HG02588 (cell line): ENCODE measurements around the gene DEUP1.
"Not testable (repeated sequence)": the region's sequence is repeated elsewhere in the genome, so short reads cannot be mapped to it uniquely, and the experiment has no call there.

Source experiments
- ATAC-seq: cut with Tn5 transposase; IDR thresholded peaks from one replicate; pipeline ENCODE4 v1.9.1; 2021; ENCODE audit warnings: mild to moderate bottlenecking, moderate library complexity; ENCODE audit not compliant: unreplicated experiment

DEUP1 gene

GRCh38 chr11:93359396-93359795 lies 28.9 kb downstream of the DEUP1 start:
- ATAC-seq: no peak

GRCh38 chr11:93361435-93361834 lies 30.9 kb downstream of the DEUP1 start:
- ATAC-seq: no peak

- ATAC-seq: no peak
Measured at GRCh38 chr11:93368022-93368421, 37.5 kb downstream of the DEUP1 start.

- ATAC-seq: no peak
Measured at GRCh38 chr11:93370260-93370659, 39.7 kb downstream of the DEUP1 start.

GRCh38 chr11:93389737-93390136 lies 59.2 kb downstream of the DEUP1 start:
- no peak for ATAC-seq

DNA sequence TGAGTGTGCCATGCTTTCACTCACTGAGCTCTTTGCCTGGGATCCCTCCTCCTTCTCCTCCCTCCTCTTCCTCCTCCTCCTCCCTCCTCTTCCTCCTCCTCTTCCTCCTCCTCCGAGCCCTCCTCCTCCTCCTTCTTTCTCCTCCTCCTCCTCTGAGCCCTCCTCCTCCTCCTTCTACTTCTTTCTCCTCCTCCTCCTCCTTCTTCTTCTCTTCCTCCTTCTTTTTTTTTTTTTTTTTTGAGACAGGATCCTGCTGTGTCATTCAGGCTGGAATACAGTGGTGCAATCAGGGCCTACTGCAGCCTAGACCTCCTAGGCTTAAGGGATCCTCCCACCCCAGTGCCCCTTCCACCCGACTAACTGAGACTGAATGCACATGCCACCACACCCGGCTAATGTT lies 62.3 kb downstream of the DEUP1 start:
- no peak for ATAC-seq

DNA sequence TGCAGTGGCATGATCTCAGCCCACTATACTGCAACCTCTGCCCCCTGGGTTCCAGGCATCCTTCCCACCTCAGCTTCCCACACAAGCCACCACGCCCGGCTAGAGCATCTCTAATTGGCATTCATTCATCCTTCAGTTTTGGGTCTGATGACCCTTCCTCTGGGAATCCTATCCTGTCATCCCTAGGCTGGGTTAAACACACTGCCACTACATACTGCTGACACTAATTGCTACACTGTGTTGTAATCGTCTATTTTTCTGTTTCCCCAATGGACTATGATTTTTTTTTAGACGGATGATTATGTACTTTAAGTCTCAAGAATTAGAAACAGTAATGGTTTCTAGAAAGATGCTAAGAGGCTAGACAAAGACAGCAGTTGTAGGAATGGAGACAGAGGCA lies 62.8 kb downstream of the DEUP1 start:
- ATAC-seq: no peak

DNA sequence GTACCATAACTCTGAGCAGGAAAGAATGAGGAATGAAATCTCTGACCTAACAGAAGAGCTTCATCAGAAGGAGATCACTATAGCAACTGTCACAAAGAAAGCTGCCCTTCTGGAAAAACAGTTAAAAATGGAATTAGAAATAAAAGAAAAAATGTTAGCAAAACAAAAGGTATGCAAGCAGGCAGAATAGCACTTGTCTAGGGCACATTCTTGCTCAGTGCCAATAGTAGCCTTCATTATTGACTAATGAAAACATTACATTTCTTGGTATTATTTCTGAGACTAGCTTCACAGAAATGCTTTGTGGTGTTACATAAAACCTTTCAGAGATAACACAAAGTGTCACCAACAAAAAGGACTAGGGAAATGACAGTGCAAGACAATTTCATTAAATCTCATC lies 63.9 kb downstream of the DEUP1 start:
- ATAC-seq: no peak

DNA sequence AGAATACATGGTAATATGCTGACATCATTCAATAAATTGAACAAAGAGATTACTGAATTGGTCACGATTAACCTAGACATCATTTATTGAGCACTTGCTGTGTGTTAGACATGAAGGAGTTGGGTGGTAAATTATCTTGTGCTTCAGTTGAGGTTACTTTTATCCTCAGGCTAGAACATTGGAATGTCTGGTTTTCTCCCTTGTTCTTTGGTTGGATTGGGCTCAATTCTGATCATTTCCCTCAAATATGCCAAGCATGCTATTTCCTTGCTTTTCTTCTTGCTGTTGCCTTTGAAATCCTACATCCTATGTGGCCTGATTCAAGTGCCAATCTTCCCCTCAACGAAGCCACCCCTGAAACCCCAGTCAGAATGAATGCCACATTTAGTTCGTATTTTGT lies 65.8 kb downstream of the DEUP1 start:
- ATAC-seq: no peak

- ATAC-seq: no peak
Measured at GRCh38 chr11:93403930-93404329, 73.4 kb downstream of the DEUP1 start.

DNA sequence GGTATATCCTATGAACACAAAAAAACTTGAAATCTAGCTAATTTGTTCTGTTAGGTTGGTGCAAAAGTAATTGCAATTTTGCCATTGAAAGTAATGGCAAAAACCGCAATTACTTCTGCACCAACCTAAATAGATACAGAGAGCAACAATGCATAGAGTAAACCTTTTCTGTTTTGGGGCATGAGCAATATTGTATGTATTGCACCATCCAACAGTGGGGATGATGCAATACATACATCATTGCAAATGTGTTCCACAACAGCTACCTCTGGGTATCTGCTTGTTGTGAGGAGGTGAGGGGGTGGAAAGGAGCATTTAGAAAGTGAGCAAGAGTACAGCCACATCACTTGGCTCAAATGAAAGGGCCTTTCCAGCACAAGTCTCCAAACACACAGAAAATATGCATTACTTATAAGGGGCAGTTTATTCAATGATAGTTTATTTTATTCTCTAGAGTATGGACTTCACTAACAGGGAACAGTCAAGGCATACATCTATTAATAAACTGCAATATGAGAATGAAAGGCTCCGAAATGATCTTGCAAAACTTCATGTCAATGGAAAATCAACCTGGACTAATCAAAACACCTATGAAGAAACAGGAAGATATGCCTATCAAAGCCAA lies 77.3 kb downstream of the DEUP1 start:
- no peak for ATAC-seq

- ATAC-seq: no peak
Measured at GRCh38 chr11:93410441-93410840, 79.9 kb downstream of the DEUP1 start.

DNA sequence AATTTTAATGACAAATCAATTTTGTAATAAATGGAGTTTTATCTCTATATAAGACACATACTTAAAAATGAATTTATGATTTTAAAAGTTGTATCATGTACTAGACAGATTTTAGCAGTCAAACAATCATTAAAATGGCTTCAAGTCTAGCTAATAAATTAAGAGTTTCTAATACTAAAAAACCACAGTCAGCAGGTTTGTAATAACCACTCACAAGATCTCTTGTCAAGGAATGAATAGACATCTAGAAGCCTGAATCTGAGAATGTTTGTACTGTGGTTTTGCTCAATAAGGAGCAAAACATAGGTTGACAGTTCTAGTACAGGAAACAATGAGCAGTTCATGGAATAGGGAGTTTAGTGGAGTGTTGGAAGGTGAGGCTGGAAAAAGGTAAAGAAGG lies 81.2 kb downstream of the DEUP1 start:
- no peak for ATAC-seq

DNA sequence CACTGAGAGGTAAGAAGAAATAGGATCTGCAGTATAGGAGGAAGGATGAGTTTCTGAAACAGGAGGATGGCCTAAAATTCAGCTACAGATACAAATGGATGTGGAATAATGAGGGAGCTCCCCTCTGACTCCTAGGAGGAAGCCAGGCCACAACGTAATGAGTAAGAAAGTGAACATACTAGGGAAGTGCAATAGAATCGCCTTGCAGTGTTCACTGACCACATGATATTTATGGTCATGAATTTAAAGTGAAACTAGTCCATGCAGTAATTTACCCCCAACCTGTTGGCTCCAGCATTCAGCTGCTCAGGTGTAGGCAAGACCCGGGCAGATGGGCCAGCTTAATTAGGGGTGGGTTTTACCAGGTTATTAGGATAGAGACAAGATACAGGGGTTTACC lies 101.7 kb downstream of the DEUP1 start:
- ATAC-seq: no peak

DNA sequence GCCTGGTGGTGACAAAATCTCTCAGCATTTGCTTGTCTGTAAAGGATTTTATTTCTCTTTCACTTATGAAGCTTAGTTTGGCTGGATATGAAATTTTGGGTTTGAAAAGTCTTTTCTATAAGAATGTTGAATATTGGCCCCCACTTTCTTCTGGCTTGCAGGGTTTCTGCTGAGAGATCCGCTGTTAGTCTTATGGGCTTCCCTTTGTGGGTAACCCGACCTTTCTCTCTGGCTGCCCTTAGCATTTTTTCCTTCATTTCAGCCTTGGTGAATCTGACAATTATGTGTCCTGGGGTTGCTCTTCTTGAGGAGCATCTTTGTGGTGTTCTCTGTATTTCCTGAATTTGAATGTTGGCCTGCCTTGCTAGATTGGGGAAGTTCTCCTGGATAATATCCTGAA lies 112.7 kb downstream of the DEUP1 start:
- ATAC-seq: not testable (repeated sequence)

GRCh38 chr11:93444617-93445073 lies 114.1 kb downstream of the DEUP1 start:
- no peak for ATAC-seq

DNA sequence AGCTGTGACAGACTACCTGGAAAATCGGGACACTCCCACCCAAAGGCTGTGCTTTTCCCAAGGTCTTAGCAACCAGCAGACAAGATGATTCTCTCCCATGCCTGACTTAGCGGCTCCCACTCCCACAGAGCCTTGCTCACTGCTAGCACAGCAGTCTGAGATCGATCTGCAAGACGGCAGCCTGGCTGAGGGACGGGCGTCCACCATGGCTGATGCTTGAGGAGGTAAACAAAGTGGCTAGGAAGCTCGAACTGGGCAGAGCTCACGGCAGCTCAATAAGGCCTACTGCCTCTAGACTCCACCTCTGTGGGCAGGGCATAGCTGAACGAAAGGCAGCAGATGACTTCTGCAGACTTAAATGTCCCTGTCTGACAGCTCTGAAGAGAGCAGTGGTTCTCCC lies 127.7 kb downstream of the DEUP1 start:
- no peak for ATAC-seq

DNA sequence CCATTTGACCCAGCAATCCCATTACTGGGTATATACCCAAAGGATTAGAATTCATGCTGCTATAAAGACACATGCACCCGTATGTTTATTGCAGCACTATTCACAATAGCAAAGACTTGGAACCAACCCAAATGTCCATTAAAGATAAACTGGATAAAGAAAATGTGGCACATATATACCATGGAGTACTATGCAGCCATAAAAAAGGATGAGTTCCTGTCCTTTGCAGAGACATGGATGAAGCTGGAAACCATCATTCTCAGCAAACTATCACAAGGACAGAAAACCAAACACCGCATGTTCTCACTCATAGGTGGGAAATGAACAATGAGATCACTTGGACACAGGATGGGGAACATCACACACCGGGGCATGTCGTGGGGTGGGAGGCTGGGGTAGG lies 133.1 kb downstream of the DEUP1 start:
- not testable (repeated sequence) for ATAC-seq

DNA sequence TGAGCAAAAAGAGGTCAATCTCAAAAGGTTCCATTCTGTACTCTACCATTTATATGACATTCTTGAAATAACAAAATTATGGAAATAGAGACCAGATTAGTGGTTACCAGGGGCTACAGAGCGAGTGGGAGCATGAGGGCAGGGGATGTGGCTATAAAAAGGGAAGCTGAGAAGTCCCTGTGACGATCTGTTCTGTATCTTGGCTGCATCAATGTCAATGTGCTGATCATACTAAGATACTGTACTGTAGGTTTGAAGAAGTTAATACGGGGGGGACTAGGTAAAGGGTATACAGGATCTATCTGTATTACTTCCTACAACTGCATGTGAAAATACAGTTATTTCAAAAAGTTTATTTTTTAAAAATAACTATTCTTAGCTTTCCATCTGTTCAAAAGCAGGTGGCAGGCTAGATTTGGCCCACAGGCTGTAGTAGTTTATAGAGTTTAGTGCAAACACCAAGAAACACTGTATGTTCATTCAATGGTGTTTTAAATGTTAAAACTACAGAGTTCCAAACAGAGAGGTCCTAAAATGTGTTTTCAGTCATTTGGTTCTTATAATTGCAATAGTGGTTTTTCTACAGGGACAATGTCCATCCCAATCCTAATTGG lies 134.5 kb downstream of the DEUP1 start:
- no peak for ATAC-seq

DNA sequence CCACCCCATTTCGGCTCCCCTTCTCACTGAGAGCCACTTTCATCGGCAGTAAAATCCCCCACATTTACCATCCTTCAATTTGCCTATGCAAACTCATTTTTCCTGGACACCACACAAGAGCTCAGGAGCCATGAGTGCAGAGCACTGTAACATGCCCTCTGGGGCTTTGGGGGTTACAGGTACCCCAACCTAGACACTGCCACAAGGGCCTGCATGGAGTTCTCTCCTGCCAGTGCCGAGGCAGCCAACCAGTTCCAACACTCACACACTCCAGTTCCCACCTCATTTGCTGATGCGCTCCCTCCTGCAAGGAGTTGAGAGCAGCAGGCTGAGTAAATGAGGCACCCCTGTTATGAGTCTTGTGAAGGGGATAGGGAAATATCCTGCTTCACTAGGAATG lies 136.5 kb downstream of the DEUP1 start:
- no peak for ATAC-seq

DNA sequence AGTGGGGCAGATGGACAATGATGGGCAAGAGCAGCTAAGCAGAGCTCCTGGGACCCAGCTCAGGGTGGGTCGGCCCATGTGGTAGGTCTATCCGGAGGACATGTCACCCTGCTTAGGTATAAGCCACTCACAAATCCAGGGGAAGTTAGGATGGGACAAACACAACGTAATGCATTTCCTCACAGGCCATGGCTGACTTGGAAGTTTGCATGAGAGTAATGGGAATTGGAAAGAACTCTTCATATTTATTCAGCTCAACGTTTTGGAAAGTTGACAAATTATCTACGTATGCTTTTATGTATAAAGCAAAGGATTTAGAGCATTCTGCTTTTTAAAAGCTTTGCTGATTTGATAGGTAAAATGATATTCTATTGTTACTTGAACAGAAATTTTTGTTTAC lies 137.7 kb downstream of the DEUP1 start:
- no peak for ATAC-seq

GRCh38 chr11:93474123-93474522 lies 143.6 kb downstream of the DEUP1 start:
- no peak for ATAC-seq

- no peak for ATAC-seq
Measured at GRCh38 chr11:93476796-93477195, 146.3 kb downstream of the DEUP1 start.
